GM12864 (cell line): ENCODE data around the gene CNOT1.

Experiments
- DNase-seq: peaks from one replicate; pipeline ENCODE4 v3.0.0-alpha.2; 2011; ENCODE audit warnings: low read depth
- H3K4me3 ChIP-seq: 2 replicates; pipeline ENCODE4 v1.5.1; 2011; ENCODE audit warnings: mild to moderate bottlenecking, low read depth, low read length, control low read depth
- TF ChIP-seq, protein P1 (sequence below): IDR thresholded peaks from 2 replicates; pipeline ENCODE4 v1.5.1; 2011; ENCODE audit warnings: low read depth, mild to moderate bottlenecking, moderate library complexity, low read length, control low read depth, inconsistent platforms; ENCODE audit errors: missing control alignments

Gene CNOT1

GRCh38 chr16:58499092-58499511, 130.5 kb downstream of the CNOT1 start:
- no peak for DNase-seq
- TF ChIP-seq, protein P1, sequence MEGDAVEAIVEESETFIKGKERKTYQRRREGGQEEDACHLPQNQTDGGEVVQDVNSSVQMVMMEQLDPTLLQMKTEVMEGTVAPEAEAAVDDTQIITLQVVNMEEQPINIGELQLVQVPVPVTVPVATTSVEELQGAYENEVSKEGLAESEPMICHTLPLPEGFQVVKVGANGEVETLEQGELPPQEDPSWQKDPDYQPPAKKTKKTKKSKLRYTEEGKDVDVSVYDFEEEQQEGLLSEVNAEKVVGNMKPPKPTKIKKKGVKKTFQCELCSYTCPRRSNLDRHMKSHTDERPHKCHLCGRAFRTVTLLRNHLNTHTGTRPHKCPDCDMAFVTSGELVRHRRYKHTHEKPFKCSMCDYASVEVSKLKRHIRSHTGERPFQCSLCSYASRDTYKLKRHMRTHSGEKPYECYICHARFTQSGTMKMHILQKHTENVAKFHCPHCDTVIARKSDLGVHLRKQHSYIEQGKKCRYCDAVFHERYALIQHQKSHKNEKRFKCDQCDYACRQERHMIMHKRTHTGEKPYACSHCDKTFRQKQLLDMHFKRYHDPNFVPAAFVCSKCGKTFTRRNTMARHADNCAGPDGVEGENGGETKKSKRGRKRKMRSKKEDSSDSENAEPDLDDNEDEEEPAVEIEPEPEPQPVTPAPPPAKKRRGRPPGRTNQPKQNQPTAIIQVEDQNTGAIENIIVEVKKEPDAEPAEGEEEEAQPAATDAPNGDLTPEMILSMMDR = no peak
- H3K4me3 ChIP-seq = no peak overlapping the region

DNA sequence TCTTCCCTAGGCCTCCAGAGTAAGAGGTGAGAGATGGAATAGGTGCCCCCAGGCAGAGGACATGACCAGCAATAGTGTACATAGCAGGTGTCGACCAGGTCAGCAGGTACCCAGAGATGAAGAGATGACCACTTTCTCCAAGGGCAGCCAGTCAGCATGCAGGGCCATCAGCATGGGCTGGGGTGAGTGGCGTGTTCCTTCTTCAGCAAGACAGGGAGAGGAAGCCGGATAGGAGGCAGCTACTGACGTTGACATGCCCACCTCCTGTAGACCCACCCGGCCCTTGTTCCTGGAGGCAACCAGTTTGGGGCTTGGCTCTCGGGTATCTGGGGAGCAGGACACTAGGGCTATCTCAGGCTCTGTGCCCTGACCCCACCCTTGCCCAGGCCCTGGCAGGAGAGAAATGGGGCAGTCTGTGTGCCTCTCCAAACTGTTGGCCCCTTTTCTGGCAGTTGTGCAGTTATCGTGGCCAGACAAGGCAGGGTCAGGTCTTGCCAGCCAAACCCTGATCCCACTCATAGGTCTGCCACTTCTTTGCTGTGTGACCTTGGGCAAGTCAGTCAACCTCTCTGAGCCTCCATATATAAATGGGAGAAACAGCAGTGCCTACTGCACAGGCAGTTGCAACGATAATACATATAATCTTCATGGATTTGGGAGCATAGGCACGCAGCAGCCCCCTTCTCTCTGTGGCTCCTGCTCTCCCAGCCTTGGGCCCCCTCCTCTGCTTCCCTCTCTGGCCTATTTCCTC, 131.1 kb downstream of the CNOT1 start:
- TF ChIP-seq, protein P1 = no peak
- no peak overlapping the region for H3K4me3 ChIP-seq
- DNase-seq = no peak

- H3K4me3 ChIP-seq = no peak overlapping the region
- DNase-seq = no peak
- TF ChIP-seq, protein P1 = no peak
Observed at GRCh38 chr16:58497935-58498334, 131.7 kb downstream of the CNOT1 start.

GRCh38 chr16:58497468-58497867, 132.2 kb downstream of the CNOT1 start:
- H3K4me3 ChIP-seq = no peak overlapping the region
- TF ChIP-seq, protein P1 = no peak
- no peak for DNase-seq

DNA sequence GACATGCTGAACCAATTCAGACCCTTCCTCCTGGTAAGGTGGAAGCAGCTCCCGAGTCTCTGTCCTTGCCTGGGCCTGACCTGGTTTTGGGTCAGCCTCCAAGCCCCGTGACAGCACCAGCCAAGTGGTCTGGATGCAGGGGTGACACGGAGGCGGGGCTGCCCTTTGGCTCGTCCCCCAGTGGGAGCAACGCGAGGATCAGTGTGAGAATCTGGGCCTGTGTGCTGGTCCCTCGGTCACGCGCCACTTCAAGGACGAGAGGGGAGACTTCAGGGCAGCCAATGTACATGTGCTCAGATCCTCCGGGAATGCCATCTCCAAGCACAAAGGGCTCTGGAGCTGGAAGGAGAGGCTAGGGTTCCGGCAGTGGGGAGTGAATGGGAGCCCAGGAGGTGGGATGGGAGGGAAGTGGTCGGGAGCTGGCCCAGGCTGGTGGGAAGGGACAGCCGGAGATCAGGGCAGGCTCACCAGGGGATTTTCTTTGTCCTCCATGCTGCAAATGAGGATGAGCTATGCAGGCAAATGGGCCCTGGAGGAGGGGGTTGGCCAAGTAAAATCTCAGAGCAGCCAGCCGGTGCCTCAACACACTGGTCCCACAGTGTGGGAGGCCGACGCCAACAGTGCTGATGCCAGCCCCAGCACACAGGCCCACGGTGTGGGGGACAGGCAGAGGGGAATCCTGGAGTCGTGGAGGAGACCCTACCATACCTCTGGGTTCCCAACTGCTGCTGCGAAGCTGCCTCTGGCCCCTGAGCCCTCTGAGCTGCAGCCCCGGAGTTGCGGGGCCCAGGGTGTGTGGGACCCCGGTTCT, 133.9 kb downstream of the CNOT1 start:
- TF ChIP-seq, protein P1 = no peak
- no peak for DNase-seq
- H3K4me3 ChIP-seq = no peak overlapping the region

DNA sequence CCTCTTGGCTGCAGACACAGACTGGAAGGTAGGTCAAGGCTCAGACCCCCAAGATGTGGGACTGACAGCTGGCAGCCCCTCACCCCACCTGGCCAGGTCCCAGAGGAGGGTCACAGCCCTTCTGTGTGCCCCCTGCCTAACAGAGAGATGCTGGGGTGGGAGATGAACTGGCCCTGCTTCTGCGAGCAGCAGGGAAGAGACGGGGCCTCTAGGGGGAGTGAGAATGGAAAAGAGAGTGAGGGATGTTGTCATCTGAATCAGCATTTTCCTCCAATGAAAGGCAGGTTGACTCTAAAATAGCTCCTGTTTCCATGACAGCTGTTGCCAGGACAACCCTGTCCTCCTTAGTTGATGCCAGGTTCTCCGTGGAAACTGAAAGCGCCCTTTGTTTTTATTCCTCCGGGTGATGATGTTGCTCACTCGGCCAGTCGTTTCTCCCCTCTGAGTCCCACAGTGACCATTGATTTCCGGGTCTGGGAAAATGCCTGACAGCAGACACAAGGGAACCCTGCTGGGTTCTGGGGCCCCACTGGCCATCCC, 134.6 kb downstream of the CNOT1 start:
- H3K4me3 ChIP-seq = no peak overlapping the region
- TF ChIP-seq, protein P1 = peak; percentile 64
- DNase-seq = peak; percentile 56
